ENCODE data around the gene G6PD.
A peak's percentile ranks its signal among the peaks of the same experiment; 100 is the strongest.
"Not testable (repeated sequence)": the region's sequence is repeated elsewhere in the genome, so short reads cannot be mapped to it uniquely, and the experiment has no call there.

The G6PD gene

GRCh38 chrX:154558896-154559295 lies 12.2 kb upstream of the G6PD start:
- DNase-seq (ENCODE audit: extremely low read depth, low read depth), result not testable (repeated sequence)

- DNase-seq (ENCODE audit: extremely low read depth, low read depth), result not testable (repeated sequence)
Measured at GRCh38 chrX:154558060-154558690, 11.5 kb upstream of the G6PD start.

- DNase-seq (ENCODE audit: extremely low read depth, low read depth), result not testable (repeated sequence)
Measured at GRCh38 chrX:154552112-154552806, 5.6 kb upstream of the G6PD start.

GRCh38 chrX:154549766-154550165 lies 3.1 kb upstream of the G6PD start:
- DNase-seq (ENCODE audit: extremely low read depth, low read depth), result no peak
- no peak for TF ChIP-seq CTCF (IDR thresholded peaks at IDR 0.05; ENCODE audit: low read depth, low read length)

- TF ChIP-seq CTCF (IDR thresholded peaks at IDR 0.05; ENCODE audit: low read depth, low read length), result no peak
- no peak for DNase-seq (ENCODE audit: extremely low read depth, low read depth)
Measured at GRCh38 chrX:154548028-154548316, 1.3 kb upstream of the G6PD start.

GRCh38 chrX:154547245-154548027 lies 790 bp upstream of the G6PD start, which contains the start of gene IKBKG:
Gene IKBKG (plus strand): TSS chrX:154547620. CDS start chrX:154552003, 4,383 bp downstream.
- DNase-seq (ENCODE audit: extremely low read depth, low read depth), result peak; percentile 77
- no peak for TF ChIP-seq CTCF (IDR thresholded peaks at IDR 0.05; ENCODE audit: low read depth, low read length)

GRCh38 chrX:154545673-154546274 lies 872 bp downstream of the G6PD start:
- no peak for TF ChIP-seq CTCF (IDR thresholded peaks at IDR 0.05; ENCODE audit: low read depth, low read length)
- DNase-seq (ENCODE audit: extremely low read depth, low read depth), result no peak

- no peak for TF ChIP-seq CTCF (IDR thresholded peaks at IDR 0.05; ENCODE audit: low read depth, low read length)
- no peak for DNase-seq (ENCODE audit: extremely low read depth, low read depth)
Measured at GRCh38 chrX:154542723-154543424, 3.8 kb downstream of the G6PD start.
